Natural killer cell (primary cell): ENCODE results near the gene WFIKKN1. TPM values are rescaled to one million over a fixed set of nuclear protein-coding genes. Genes with fewer than 3 reads are reported as not detected.

ENCODE experiments used
- ATAC-seq, 3 donors: fragments of 150-1000 bp in 2 of 3; fragments of 200-7000 bp in 1 of 3; cut with Tn5 transposase; 1 replicate in 1 of 3; 2 replicates in 2 of 3; pipeline ENCODE4 v1.10.0; 2021; ENCODE audit warnings: mild to moderate bottlenecking in 2 of 3, moderate library complexity in 2 of 3
- DNase-seq, 2 donors: peaks; one replicate each; pipeline versions ENCODE4 v3.0.0 to v3.0.0-alpha.2; 2013 to 2021; ENCODE audit warnings: mixed read lengths in 1 of 2
- H3K27ac ChIP-seq: one replicate; pipeline ENCODE4 v1.5.1; 2013; ENCODE audit warnings: mild to moderate bottlenecking, low read length
- H3K27me3 ChIP-seq: one replicate; pipeline ENCODE4 v1.6.1; 2013; ENCODE audit warnings: low read length; ENCODE audit not compliant: control insufficient read depth, insufficient read depth
- H3K36me3 ChIP-seq: one replicate; pipeline ENCODE4 v1.6.1; 2013; ENCODE audit warnings: low read length; ENCODE audit not compliant: control insufficient read depth, insufficient read depth
- H3K4me1 ChIP-seq: one replicate; pipeline ENCODE4 v1.6.1; 2013; ENCODE audit warnings: low read length; ENCODE audit not compliant: control insufficient read depth, insufficient read depth
- H3K4me3 ChIP-seq: one replicate; pipeline ENCODE4 v1.5.1; 2013; ENCODE audit warnings: low read length
- H3K9me3 ChIP-seq: one replicate; pipeline ENCODE4 v1.6.1; 2013; ENCODE audit warnings: low read length; ENCODE audit not compliant: control insufficient read depth, insufficient read depth
- H3K27ac Mint-ChIP-seq, 2 donors: one replicate each; pipeline ENCODE4 v1.8.0; 2022; ENCODE audit warnings: mild to moderate bottlenecking in 2 of 2, mixed read lengths in 2 of 2, moderate library complexity in 1 of 2
- H3K27me3 Mint-ChIP-seq, 2 donors: one replicate each; pipeline ENCODE4 v1.8.0; 2022; ENCODE audit warnings: low read depth in 2 of 2, mixed read lengths in 2 of 2
- H3K36me3 Mint-ChIP-seq: one replicate; pipeline ENCODE4 v1.8.0; 2022; ENCODE audit warnings: mixed read lengths
- H3K4me1 Mint-ChIP-seq, 2 donors: one replicate each; pipeline ENCODE4 v1.8.0; 2022; ENCODE audit warnings: mixed read lengths in 2 of 2
- H3K4me3 Mint-ChIP-seq: one replicate; pipeline ENCODE4 v1.8.0; 2022; ENCODE audit warnings: mild to moderate bottlenecking, moderate library complexity, mixed read lengths
- H3K9me3 Mint-ChIP-seq, 2 donors: one replicate each; pipeline ENCODE4 v1.8.0; 2022; ENCODE audit warnings: mixed read lengths in 2 of 2
- CTCF ChIP-seq: fragments of 200-600 bp; IDR thresholded peaks from one replicate; pipeline ENCODE4 v1.8.0; 2022; ENCODE audit warnings: antibody characterized with exemption
- WGBS: methylation state at CpG from one replicate; pipeline ENCODE4 v1.1.7; 2013; ENCODE audit warnings: missing lambda C conversion rate; ENCODE audit not compliant: insufficient coverage; 5-methylcytosine and 5-hydroxymethylcytosine counted together
- intact Hi-C: fragments of 100-400 bp; cut with micrococcal nuclease; formaldehyde crosslinking; loops from one replicate; pipeline ENCODE4 v1.14.2; 2022
- total RNA-seq, 4 donors: library from RNA; stranded (reverse); fragments of 120-200 nt in 1 of 4; gene quantifications; one replicate each; pipeline versions ENCODE4 v1.2.3 to v1.2.4, GENCODE V29; 2013 to 2022

WFIKKN1 gene
- total RNA-seq, 3 donors from 2014 or later (not counting 1 experiment from before 2014, with no cell fraction given), result 0.60 to 1.7 (median 0.75) TPM

- Histone ChIP-seq H3K27ac (no peak overlapping the region), H3K9me3 (no peaks in the 10 kb centered on the region), H3K4me1 (peaks cover 45% of the 10 kb centered on the region), H3K4me3 (peak overlapping the region; percentile 50), H3K27me3 (no peaks in the 10 kb centered on the region), H3K36me3 (no peaks in the 10 kb centered on the region)
- no peak for TF ChIP-seq CTCF
- no peaks in the 10 kb centered on the region for H3K36me3 Mint-ChIP-seq
- peaks cover 17 to 52% of the 10 kb centered on the region in 2 donors for H3K4me1 Mint-ChIP-seq
- H3K4me3 Mint-ChIP-seq, result peak overlapping the region; percentile 91
- no peaks in the 10 kb centered on the region for H3K9me3 Mint-ChIP-seq
- WGBS, result 64% methylated on average over 10 of the region's 10 CpGs
- H3K27ac Mint-ChIP-seq, result peak overlapping the region; percentile 74 to 87
- intact Hi-C loops, result no loop called here
- no peaks in the 10 kb centered on the region for H3K27me3 Mint-ChIP-seq
- no peak for ATAC-seq
- no peak for DNase-seq
These were observed 40.0 kb upstream of the WFIKKN1 start for GRCh38 chr16:590815-591200.

GRCh38 chr16:591231-591630, 39.6 kb upstream of the WFIKKN1 start:
- Mint-ChIP-seq H3K9me3 (no peaks in the 10 kb centered on the region), H3K27ac (peak overlapping the region; percentile 74 to 87)
- H3K4me3 ChIP-seq, result no peak overlapping the region

GRCh38 chr16:591892-592517, 38.8 kb upstream of the WFIKKN1 start:
- no peak for DNase-seq
- Mint-ChIP-seq H3K4me1 (peaks cover 17 to 60% of the 10 kb centered on the region in 2 donors), H3K27me3 (no peaks in the 10 kb centered on the region), H3K36me3 (no peaks in the 10 kb centered on the region), H3K27ac (peak overlapping the region in 1 of 2 donors; percentile 74), H3K9me3 (no peaks in the 10 kb centered on the region), H3K4me3 (peak overlapping the region; percentile 91)
- Histone ChIP-seq H3K9me3 (no peaks in the 10 kb centered on the region), H3K4me3 (no peak overlapping the region), H3K27me3 (no peaks in the 10 kb centered on the region), H3K27ac (no peak overlapping the region), H3K4me1 (peaks cover 45% of the 10 kb centered on the region), H3K36me3 (no peaks in the 10 kb centered on the region)
- 95% methylated on average over 15 of the region's 15 CpGs for WGBS
- no peak for ATAC-seq
- intact Hi-C loops, result no loop called here
- no peak for TF ChIP-seq CTCF

More at GRCh38 chr16:591231-591630, 39.6 kb upstream of the WFIKKN1 start:
- H3K4me1 Mint-ChIP-seq, result peaks cover 17 to 53% of the 10 kb centered on the region in 2 donors
- intact Hi-C loops, result no loop called here
- Histone ChIP-seq H3K27ac (no peak overlapping the region), H3K9me3 (no peaks in the 10 kb centered on the region), H3K4me1 (peaks cover 45% of the 10 kb centered on the region), H3K27me3 (no peaks in the 10 kb centered on the region), H3K36me3 (no peaks in the 10 kb centered on the region)
- peak overlapping the region; percentile 91 for H3K4me3 Mint-ChIP-seq
- DNase-seq (no peak), ATAC-seq (no peak)
- no peaks in the 10 kb centered on the region for H3K36me3 Mint-ChIP-seq
- 74% methylated on average over 6 of the region's 8 CpGs for WGBS
- TF ChIP-seq CTCF, result no peak
- no peaks in the 10 kb centered on the region for H3K27me3 Mint-ChIP-seq
